CD4-positive, alpha-beta T cell treated with Interleukin-17A for 4 hours (primary cell): Measurements from ENCODE around the gene NUMB.
"Not testable (repeated sequence)": the region's sequence is repeated elsewhere in the genome, so short reads cannot be mapped to it uniquely, and the experiment has no call there.

Experiments used
- DNase-seq: peaks from one replicate; pipeline ENCODE4 v3.0.0-alpha.2; 2020; ENCODE audit warnings: mixed read lengths

NUMB gene

GRCh38 chr14:73406248-73406647 is 52.1 kb downstream of the NUMB start:
- DNase-seq = not testable (repeated sequence)

GRCh38 chr14:73403181-73403752 is 55.1 kb downstream of the NUMB start:
- DNase-seq = no peak

- no peak for DNase-seq
Observed at GRCh38 chr14:73402579-73402978, 55.8 kb downstream of the NUMB start.

GRCh38 chr14:73397810-73398209 is 60.5 kb downstream of the NUMB start:
- no peak for DNase-seq

GRCh38 chr14:73394317-73394716 is 64.0 kb downstream of the NUMB start:
- DNase-seq = no peak

GRCh38 chr14:73393375-73393774 is 65.0 kb downstream of the NUMB start:
- no peak for DNase-seq

- no peak for DNase-seq
Observed at GRCh38 chr14:73392329-73393257, 65.8 kb downstream of the NUMB start.

GRCh38 chr14:73387860-73388259 is 70.5 kb downstream of the NUMB start:
- not testable (repeated sequence) for DNase-seq

- DNase-seq = no peak
Observed at GRCh38 chr14:73386342-73386741, 72.0 kb downstream of the NUMB start.

GRCh38 chr14:73385021-73385420 is 73.3 kb downstream of the NUMB start:
- not testable (repeated sequence) for DNase-seq

- no peak for DNase-seq
Observed at GRCh38 chr14:73383356-73383755, 75.0 kb downstream of the NUMB start.

GRCh38 chr14:73381380-73382013 is 76.8 kb downstream of the NUMB start:
- no peak for DNase-seq

- no peak for DNase-seq
Observed at GRCh38 chr14:73376585-73376984, 81.8 kb downstream of the NUMB start.

GRCh38 chr14:73375861-73376260 is 82.5 kb downstream of the NUMB start:
- DNase-seq = no peak

GRCh38 chr14:73374218-73374617 is 84.1 kb downstream of the NUMB start:
- DNase-seq = no peak

GRCh38 chr14:73372529-73372928 is 85.8 kb downstream of the NUMB start:
- DNase-seq = no peak

GRCh38 chr14:73370561-73370960 is 87.8 kb downstream of the NUMB start:
- no peak for DNase-seq

- DNase-seq = no peak
Observed at GRCh38 chr14:73369428-73369827, 88.9 kb downstream of the NUMB start.

- DNase-seq = no peak
Observed at GRCh38 chr14:73368616-73369015, 89.7 kb downstream of the NUMB start.

- DNase-seq = no peak
Observed at GRCh38 chr14:73365727-73366126, 92.6 kb downstream of the NUMB start.

GRCh38 chr14:73364559-73364958 is 93.8 kb downstream of the NUMB start:
- no peak for DNase-seq

- no peak for DNase-seq
Observed at GRCh38 chr14:73359445-73359844, 98.9 kb downstream of the NUMB start.

GRCh38 chr14:73358187-73358586 is 100.2 kb downstream of the NUMB start:
- DNase-seq = no peak

- not testable (repeated sequence) for DNase-seq
Observed at GRCh38 chr14:73349091-73349490, 109.3 kb downstream of the NUMB start.
